Suppressor macrophage (primary cell): ENCODE results near the gene TMIGD1.
A peak's percentile ranks its signal among the peaks of the same experiment; 100 is the strongest.

Source experiments
- DNase-seq, 4 experiments: peaks; one replicate each; pipeline ENCODE4 v3.0.0-alpha.2; 2020 to 2022

Gene TMIGD1

DNA sequence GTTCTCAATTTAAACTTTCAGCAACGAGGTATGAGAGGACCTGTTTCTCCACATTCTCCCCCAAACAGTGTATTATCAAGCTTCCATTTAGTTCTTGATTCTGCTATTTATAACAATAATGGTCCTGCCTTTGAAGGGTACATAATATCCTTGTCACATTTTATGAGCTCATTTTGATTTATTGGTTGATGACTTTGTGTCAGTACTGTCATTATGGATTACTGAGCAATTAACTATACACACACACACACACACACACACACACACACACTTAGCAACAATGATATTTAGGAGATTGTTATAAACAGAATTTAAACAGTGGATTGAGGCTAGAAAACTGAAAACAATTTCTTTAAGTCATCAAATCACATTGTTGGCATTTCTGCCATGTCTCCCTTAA, 7.0 kb downstream of the TMIGD1 start:
- DNase-seq, result no peak

- no peak for DNase-seq
Measured at GRCh38 chr17:30324723-30325122, 9.1 kb downstream of the TMIGD1 start.

DNA sequence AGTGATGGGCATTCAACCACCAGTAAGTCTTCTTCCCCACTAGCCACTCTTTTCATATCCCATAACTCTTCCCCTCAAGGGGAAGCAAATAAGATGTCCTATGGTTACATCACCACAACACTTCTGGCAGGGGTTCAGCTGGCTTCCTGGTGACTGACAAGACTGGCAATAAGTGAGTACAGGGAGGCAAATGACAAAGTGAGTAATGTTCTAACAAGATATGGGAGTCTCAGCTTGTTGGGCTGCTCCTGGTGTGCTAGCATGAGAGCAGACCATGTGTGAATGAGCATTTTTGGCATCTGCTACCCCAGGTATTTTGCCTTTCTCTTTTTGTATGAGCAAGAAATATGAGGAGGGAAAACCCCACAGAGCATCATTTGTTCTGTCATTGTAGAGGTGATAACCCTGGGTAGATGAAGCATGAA, 9.9 kb downstream of the TMIGD1 start:
- DNase-seq, result peak; percentile 70 to 81 (median 73)

- peak; percentile 62 to 78 (median 72) for DNase-seq
Measured at GRCh38 chr17:30323262-30323894, 10.5 kb downstream of the TMIGD1 start.

GRCh38 chr17:30321314-30321713, 12.5 kb downstream of the TMIGD1 start:
- DNase-seq, result no peak

GRCh38 chr17:30318155-30318554, 15.7 kb downstream of the TMIGD1 start:
- DNase-seq, result no peak

- DNase-seq, result peak; percentile 26 to 63 (median 46)
Measured at GRCh38 chr17:30316736-30317135, 17.1 kb downstream of the TMIGD1 start.

DNA sequence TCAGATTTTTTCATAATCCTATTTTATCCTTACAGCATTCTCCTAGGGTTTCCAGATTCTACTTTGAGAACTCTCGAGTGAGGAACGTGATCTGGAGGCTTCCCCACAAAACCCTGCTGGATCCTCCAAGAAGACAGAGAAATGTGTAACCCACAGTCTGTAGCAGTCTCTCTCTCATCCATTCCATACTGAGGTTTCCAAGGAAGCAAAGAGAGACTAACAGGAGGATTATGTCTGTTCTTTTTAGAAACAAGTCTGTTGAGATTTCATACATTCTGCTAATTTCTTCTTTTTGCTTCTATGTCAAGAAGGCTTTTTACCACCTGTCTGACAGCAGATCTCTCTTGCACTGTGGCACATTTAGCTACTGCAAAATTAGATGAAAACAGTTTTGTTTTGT, 18.8 kb downstream of the TMIGD1 start:
- DNase-seq, result no peak

GRCh38 chr17:30314474-30314873, 19.4 kb downstream of the TMIGD1 start:
- no peak for DNase-seq

DNA sequence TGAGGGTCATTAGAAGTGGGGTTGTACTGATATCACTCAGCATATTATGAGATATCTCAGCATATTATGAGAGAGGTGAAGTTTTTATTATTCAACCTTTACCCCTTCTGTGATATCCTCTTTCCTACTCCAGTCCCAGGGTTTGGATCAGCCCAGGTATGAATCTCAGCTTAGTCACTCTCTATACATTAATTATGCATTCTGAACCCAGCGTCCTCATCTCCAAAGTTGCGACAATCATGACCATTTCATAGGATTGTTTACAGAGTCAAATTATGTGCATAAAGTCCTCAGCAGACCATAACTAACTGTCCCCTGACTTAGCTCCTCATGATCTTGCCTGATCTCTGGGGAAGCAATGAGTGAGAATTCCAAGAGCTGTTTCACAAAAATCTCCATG, 21.6 kb downstream of the TMIGD1 start:
- DNase-seq, result no peak

DNA sequence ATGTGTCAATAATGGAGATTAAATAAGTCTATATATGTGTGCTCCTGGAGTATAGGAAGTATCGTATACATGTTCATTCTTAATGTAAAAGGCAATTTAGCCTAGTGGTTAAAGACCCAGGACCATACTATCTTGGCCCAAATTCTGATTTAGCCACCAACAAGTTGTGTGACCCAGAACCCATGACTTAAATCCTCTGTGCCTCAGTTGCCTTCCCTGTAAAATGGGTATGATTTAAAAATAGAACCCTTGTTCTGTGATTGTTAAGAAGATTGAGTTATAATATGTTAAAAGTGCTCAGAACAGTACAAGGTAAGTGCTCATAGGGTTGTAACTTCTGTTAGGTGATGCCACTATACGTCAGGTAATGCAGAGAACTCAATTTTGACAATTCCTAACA, 23.3 kb downstream of the TMIGD1 start:
- DNase-seq, result no peak

DNA sequence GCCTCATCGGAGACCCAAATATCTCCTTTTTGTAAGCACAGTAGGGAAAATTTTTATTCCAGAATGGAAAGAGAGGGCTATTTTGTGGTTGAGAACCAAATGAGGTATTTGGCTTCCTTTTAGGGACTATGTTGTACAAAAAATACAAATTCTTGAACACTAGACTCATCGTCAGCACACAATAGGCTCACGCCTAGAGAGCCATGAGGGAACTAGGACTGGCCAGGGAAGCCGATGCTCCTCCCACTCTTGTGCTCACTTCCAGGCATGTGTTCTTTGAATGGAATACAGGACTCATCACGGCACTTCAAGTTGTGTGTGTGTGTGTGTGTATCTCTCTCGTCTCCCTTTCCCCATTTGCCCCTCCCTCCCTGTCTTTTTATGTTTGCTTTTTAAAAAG, 24.3 kb downstream of the TMIGD1 start:
- DNase-seq, result no peak

- DNase-seq, result no peak
Measured at GRCh38 chr17:30308406-30308805, 25.5 kb downstream of the TMIGD1 start.

GRCh38 chr17:30304778-30305177, 29.1 kb downstream of the TMIGD1 start:
- DNase-seq, result no peak

DNA sequence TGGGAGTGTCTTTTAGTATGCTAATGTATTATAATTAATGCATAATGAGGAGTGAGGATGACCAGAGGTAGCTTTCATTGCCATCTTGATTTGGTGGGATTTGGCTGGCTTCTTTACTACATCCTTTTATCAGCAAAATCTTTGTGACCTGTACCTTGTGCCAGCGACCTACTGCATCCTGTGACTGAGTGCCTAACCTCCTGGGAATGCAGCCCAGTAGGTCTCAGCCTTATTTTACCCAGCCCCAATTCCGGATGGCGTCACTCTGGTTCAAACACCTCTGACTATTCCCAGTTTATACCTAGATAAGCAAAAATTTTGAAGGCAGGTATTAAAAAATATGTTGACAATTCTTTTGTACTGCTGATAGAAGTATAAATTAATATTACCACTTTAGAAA, 31.6 kb downstream of the TMIGD1 start:
- DNase-seq, result no peak

GRCh38 chr17:30300818-30301217, 33.0 kb downstream of the TMIGD1 start:
- DNase-seq, result peak; percentile 41 to 72 (median 56)

DNA sequence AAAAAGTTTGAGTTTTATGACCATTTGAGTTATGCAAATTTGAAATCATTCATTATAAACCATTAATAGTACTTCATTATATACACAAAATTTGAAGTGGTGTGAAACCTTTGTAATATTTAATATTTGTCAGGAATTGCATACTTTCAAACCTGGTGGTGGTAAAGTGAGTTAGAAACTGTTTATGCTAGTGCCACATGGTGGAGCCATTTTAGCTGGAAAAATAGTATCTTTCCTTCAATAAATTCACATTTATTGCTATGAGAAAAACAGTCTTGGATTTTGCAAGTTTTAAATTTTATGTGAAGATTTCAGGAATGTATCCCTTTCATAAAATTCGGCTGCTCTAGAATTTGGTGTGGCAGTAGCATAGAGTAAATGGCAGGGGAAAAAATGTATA, 34.9 kb downstream of the TMIGD1 start:
- peak in 1 of 4 experiments; percentile 14 for DNase-seq

DNA sequence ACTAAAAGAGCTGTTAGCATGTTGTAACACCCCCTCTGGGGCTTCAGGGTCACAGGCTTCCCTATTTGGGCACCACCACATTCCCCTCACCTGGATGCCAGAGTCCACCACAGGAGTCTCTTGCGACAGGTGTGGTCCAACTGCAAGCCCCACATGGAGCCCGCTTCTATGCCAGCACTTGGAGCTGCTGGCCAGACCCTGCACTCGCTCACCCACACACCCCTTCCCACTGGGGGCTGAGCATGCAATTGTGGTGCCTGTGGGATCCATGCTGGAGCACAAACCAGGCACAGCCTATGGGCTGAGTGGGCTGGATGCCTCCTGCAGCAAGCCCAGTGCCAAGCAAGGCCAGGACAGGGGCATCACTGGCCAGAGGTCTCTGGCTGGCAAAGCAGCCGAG, 36.1 kb downstream of the TMIGD1 start:
- no peak for DNase-seq

GRCh38 chr17:30296499-30297080, 37.3 kb downstream of the TMIGD1 start:
- DNase-seq, result peak; percentile 35 to 74 (median 66)

DNA sequence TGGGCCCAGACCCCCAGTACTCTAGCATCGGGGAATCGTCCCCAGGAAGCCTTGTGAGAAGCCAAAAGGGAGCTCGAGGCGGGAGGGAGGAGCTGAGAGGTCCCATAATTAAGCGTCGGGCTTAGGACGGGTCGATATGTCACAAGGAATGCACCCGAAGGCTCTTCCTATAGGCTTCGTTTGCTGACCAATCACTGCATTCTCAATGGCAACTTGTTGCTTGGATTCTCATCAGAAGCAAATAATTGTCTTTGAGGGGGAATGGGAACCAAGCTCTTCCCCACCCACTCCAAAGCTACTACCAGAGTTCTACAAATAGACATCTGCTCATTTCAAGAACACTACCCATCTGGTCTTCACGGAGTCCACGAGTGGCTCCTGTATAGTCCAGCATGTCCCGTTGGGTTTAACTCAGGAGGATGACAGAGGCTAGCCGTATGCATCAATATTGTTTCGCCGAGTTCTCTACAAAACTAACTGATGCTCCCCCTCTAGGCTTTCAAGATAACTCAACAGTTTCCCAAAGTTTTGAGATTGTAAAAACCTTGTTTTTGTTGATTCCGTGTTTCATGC, 41.5 kb downstream of the TMIGD1 start:
- DNase-seq, result peak in 3 of 4 experiments; percentile 41 to 63 (median 57)

DNA sequence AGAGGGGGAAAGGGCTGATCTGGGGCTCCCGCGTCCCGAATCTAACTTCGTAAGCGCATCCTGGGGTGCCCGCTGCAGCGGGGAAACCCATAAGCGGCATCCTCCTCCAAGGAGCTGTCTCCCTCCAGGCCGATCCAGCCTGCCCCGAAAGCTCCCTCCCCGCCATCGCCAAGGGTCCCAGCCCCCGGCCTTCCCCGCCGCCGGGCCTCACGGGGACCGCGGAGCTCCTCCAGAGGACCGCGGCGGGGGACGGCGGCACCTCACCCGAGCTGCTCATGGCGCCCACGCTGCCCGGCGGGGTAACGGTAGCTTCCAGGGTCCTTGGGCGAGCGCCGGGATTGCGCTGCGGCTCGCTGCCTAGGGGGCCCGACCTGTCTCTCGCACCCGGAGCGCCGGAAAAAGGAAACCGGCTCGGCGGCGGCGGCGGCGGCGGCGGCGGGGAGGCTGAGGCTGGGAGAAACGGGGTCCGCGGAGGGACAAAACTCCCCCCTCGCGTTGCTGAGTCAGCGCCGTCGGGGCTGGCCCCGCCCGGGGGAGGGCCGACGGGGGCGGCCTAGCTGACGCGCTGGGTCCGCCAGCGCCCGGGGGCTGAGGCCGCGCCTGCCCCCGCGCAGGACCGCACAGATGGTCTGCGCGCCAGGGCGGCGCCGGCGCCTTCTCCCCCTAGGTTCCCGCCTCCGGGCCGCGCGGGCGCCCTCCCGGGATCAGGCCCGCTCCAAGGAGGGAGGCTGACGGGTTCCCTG, 42.1 kb downstream of the TMIGD1 start, which contains the start of gene BLMH:
Gene BLMH, minus strand, starts transcription at position 402 of the 743 bp plus-strand sequence. Its CDS starts 125 bp downstream, at position 277.
- DNase-seq, result peak; percentile 82 to 94 (median 88)

GRCh38 chr17:30290696-30291542, 42.9 kb downstream of the TMIGD1 start:
- peak; percentile 14 to 49 (median 20) for DNase-seq
